ENCODE results near the gene PSG5. TPM values are rescaled to one million over a fixed set of nuclear protein-coding genes. Genes with fewer than 3 reads are reported as not detected.
"Not testable (repeated sequence)": the region's sequence is repeated elsewhere in the genome, so short reads cannot be mapped to it uniquely, and the experiment has no call there.

Gene PSG5
- total RNA-seq, 1 donor from 2014 or later = not detected

DNA sequence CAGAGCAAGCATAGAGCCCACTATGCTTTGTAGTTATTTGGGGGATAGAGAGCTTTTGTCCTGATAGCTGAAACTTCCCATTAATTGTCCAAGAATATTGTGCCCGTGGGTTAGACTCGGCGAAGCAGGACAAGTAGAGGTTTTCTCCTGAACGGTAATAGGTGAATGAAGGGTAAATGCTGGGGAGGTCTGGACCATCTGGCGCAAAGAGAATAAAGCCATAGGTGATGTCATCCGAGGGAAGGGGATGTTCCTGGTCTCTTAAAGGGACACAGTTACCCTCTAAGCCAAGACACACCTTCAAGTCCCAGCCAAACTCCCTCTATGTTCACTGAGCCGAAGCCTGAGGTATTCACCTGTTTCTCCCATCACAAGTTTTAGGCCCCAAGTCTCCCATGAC is 8.1 kb upstream of the PSG5 start:
- ATAC-seq; intact Hi-C loops (cut with micrococcal nuclease): not testable (repeated sequence)

DNA sequence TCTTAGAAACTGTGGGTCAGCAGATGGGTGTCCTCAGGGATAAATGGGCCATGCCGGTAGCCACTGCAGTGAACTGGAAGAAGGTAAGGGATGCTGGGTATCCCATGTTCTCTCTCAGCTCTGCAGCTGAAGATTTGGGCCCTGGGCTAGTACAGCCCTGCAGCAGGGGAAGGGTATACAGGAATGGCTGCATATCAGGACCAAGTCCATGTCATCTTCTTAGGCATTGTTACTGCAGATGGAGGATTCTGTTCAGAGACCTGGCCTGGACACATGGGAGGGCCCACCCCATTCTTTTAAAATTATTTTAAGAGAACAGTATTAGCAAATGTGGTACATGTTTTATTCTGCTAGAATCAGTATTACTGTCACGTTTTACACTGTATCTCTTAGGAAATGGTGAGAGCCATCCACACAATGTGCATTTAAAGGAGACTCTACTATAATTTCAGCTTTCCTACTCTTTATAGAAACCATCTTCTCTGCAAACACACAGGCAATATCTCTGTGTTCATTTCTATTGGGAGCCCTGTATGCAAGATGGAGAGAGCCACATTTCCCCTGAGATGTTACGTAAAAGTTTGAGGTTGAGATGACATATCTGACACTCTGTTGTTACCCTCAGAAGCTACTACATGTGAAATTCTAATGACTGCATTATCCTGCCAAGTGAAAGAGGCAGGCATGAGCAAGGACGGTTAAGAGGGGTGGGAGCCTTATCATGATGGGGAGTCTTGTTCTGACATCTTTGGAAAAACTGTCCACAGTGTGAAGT is 6.2 kb upstream of the PSG5 start:
- ATAC-seq; DNase-seq; intact Hi-C loops (cut with micrococcal nuclease): not testable (repeated sequence)

More for the DNA sequence above, 8.1 kb upstream of the PSG5 start:
- DNase-seq = not testable (repeated sequence)

DNA sequence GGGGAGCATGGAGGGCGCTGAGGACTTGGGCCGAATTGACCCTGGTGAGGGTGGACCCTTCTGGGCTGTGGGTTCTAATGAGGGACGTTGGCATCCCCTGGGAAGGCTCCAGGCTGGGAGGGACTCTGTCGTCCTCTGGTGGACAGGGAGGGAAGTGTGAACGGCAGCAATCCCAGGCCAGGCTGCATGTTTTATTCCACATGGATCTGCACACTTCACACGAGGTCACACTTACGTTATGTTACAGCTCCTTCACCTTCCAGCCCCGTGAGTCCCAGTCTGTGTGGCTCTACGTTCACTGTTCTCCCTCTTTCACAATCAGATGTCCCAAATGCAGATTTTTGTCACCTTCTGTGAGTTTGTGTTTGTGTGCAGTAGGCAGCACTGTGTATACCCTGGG is 1.8 kb upstream of the PSG5 start:
- ATAC-seq; intact Hi-C loops (cut with micrococcal nuclease); DNase-seq: not testable (repeated sequence)

- DNase-seq; ATAC-seq; intact Hi-C loops (cut with micrococcal nuclease): not testable (repeated sequence)
These were observed 4.2 kb downstream of the PSG5 start for GRCh38 chr19:43181869-43182771.

DNA sequence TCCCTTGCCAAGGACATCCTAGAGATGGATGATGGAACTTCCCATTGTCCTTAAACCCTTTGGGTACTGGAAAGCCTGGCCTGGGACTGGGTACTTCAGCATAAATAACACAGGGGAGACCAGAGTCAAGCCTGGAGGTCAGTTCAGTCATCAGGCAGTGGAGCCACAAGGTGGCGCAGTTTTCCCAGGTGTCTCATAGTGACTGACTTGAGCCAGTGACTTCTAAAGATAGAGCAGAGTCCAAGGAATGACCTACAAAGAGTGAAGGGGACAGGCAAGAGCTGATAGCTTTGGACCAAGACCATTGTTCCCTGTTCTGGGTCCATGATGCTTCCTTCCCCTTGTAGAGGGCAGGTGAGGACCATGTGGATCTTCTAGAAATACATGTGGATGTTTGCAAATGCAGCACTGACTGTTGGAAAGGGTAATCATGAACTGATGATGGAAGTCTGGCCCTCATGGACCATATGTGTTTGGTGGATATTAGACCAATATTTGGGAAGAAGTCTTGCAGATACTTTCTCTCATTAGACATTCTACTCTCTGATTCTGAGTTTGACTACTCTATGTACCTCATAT is 6.7 kb downstream of the PSG5 start:
- ATAC-seq; DNase-seq; intact Hi-C loops (cut with micrococcal nuclease): not testable (repeated sequence)

DNA sequence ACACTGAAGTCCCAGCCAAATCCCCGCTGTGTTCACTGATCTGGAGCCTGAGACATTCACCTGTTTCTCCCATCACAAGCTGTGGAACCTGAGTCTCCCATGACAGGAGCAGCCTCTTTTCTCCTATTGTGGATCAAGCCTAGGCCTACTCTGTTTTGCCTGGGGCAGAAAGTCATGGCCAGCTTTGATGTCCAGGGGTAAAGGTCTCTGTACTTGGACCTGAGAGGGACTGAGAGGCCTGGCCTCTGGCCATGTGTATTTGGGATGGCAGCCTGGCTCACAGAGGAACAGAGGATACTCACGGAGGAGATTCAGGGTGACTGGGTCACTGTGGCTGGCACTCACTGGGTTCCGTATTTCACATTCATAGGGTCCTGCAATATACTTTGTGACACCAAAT is 7.8 kb downstream of the PSG5 start:
- ATAC-seq; DNase-seq; intact Hi-C loops (cut with micrococcal nuclease): not testable (repeated sequence)

GRCh38 chr19:43165906-43166305 is 20.4 kb downstream of the PSG5 start:
- ATAC-seq; intact Hi-C loops (cut with micrococcal nuclease); DNase-seq: not testable (repeated sequence)

DNA sequence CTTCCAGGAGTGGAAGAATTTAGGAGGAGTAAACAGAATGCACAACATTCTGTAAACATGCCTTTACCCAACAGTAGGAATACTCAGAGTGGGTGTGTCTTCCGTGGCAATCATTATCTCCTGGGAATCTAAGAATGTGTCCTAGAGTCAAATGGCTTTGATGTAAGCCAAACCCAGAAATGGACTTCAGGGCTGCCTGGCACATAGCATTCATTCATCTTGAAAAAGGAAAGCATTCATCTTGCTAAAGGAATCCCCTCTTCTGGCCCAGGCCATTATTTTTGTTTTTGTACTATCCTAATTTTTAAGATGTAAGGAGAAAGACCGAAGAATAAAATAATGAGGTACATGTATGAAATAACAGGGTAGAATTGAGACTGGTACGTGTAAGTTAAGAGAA is 23.2 kb downstream of the PSG5 start:
- intact Hi-C loops (cut with micrococcal nuclease); DNase-seq; ATAC-seq: not testable (repeated sequence)

- DNase-seq; intact Hi-C loops (cut with micrococcal nuclease); ATAC-seq: not testable (repeated sequence)
These were observed 24.1 kb downstream of the PSG5 start for GRCh38 chr19:43162261-43162660.

DNA sequence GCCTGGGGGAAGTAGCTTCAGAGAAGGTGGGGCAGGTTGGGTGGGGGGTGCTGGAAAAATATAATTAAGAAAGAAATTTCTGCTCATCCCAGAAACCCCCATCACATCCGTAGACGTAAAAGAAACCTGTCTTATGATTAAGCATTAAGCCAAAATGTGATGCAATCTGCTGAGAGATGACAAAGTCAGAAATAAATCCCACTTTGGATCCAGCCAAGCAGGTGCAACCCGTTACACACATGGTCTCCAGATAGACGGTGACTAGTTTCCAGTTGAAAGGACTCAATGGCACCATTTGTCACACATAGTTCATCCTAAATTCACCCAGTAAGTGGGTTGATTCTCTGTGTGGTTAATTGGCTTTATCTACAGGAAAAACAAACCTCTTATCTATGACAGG is 34.1 kb downstream of the PSG5 start:
- no peak for ATAC-seq
- intact Hi-C loops (cut with micrococcal nuclease) = no loop called here
- DNase-seq = no peak

DNA sequence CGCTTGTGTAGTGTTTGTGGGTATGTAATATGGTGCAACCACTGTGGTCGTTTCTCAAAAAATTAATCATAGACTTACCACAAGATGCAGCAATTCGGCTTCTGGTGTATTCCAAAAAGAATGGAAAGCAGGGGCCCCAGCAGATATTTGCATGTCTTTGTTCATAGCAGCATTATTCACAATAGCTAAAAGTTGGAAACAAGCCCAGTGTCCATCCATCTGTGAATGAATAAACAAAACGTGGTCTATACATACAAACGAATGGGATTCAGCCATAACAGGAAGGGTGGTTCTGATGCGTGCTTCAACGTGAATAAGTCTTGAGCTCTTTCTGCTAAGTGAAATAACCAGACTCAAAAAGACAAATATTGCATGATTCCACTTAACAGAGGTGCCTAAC is 36.5 kb downstream of the PSG5 start:
- intact Hi-C loops (cut with micrococcal nuclease) = not testable (repeated sequence)

GRCh38 chr19:43148233-43148632 is 38.1 kb downstream of the PSG5 start:
- intact Hi-C loops (cut with micrococcal nuclease) = no loop called here
- DNase-seq = no peak
- ATAC-seq = no peak

More for the DNA sequence above, 36.5 kb downstream of the PSG5 start:
- not testable (repeated sequence) for ATAC-seq, DNase-seq

DNA sequence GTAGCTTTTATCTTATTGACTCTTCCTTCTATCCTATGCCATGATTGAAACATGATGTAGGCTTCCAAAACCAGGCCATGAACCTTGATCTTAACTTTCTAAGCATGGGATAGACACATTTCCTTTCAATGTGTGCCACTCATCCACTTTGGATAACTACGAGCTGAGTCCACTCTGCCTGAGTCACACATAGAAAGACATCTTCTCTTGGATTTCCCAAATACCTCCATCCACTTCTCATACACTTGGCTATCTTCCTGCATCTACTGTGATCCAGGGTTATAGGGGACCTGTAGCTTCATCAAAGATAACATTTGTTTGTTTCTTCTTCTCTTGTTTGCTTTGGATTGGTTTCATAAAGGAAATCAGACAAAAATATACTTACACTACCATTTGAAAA is 44.6 kb downstream of the PSG5 start:
- ATAC-seq = not testable (repeated sequence)

DNA sequence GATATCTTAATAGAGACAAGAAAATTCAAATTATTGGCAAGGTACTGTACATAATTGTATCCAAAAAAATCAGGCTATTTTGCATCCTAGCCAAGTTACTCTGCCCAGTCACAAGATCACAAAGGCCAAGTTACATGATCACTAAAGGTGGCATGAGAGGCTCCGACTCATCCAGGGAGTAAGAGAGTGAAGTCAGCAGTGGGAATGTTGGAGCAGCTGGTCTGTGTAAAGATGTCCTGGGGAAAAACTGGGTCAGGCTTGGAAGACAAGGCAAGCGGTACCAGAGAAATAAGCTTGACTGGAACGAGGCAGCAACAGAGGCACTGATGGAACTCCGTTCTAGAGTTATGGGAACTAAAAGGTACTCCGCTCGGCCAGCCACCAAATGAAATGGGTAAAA is 53.6 kb downstream of the PSG5 start:
- intact Hi-C loops (cut with micrococcal nuclease) = no loop called here
- ATAC-seq (no peak), DNase-seq (no peak)

More for the DNA sequence above, 44.6 kb downstream of the PSG5 start:
- intact Hi-C loops (cut with micrococcal nuclease); DNase-seq: not testable (repeated sequence)

DNA sequence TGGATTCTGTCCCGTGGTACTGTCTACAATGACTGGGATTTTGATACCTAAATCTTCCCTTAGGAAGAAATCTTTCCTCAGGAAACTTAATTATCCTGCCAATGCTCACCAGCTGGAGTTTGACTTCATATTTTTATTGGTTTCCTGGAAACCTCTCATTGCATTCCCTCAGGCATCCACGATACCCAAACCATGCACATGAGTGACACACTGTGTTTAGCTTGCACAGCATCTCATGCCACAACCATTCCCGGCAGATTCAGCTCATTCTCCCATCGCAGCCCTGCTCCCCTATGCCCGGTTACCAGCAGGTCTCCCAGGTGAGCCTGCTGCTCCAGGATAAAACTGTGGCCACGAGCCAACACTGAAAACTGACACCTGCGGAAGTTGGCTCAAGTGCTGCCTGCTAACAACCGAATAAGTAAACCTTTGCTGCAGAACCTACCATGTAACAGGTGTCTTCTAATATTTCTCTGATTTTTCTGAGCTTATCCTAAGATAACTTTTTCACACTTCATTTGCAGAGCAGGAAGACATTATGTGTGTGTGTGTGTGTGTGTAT is 55.0 kb downstream of the PSG5 start:
- DNase-seq; ATAC-seq; intact Hi-C loops (cut with micrococcal nuclease): not testable (repeated sequence)

DNA sequence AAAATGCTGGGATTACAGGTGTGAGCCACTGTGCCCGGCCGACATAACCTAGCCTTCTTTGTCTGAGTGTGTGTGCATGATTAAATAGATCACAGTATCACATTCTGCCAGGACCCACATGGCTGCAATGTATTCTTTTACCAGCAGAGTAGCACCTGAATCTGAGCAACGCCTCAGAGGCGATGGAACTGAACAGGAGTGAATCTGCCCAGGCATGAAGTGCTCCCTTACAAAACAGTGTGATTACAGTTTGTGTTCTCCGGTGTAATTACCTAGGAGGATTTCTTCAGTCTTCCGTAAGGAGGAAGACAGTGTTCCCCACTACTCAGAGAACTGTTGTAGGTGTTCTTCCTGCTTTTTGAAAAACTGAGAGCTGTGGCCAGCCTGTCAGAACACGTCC is 57.1 kb downstream of the PSG5 start:
- DNase-seq; intact Hi-C loops (cut with micrococcal nuclease); ATAC-seq: not testable (repeated sequence)

DNA sequence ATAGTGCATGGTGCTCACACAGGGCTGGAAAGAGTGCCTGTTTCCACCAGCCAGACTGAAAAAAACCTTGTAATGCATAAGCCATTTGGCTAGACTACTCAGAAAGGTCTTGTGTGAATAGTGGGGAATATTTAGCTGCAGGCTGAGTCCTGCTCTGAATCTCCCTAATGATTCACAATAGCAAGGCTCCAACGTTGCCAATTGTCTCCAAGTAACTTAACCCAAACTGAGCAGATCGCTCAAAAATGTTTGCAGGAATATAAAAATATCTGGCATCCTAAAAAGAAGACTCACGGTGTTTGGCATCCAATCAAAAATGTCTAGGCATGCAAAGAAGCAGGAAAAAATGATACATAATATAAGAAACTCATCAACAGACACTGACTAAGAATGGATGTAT is 59.0 kb downstream of the PSG5 start:
- intact Hi-C loops (cut with micrococcal nuclease); ATAC-seq; DNase-seq: not testable (repeated sequence)

DNA sequence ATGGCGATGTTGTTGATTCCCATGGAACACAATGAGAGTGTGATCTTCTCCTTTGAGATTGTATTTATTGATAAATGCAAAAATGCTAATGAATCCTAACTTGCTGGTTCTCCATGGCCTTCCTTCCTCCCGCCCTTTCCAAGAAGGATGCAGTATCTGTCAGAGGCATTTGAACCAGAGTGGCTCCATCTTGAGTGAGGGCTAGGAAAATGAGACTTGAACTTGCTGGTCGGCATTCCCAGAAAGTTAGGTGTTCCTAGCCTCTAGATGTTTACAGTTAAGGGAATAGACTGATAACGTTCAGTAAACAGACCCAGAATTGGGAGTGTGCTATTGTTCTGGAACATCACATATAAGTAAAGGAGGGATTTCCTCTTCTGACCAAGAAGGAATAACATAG is 59.6 kb downstream of the PSG5 start:
- DNase-seq (no peak), ATAC-seq (no peak)
- intact Hi-C loops (cut with micrococcal nuclease) = no loop called here

DNA sequence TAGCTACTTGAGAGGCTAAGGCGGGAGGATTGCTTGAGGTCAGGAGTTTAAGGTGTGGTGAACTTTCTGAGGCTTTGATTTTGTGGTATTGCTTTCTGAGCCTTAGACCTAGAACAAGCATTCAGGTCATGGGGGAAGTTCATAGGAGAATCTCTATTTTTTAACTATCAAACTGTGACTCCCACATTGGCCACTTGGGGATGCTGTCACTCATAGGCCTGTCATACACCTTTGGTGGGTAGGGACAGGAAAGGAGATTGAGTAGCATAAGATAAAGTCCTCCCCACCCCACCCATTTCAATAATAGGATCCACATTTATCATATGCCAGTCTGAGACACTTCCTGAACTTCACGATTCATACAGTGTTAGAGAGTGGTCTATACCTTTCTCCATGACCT is 62.0 kb downstream of the PSG5 start:
- ATAC-seq = no peak
- intact Hi-C loops (cut with micrococcal nuclease) = no loop called here
- no peak for DNase-seq
